Activated B cell treated with CpG ODN at 0.5 μM for 24 hours (primary cell): Measurements from ENCODE around the gene LRRC10B. TPM values are rescaled to one million over a fixed set of nuclear protein-coding genes. Genes with fewer than 3 reads are reported as not detected.

ENCODE experiments used
- ATAC-seq: fragments of 200-7000 bp; cut with Tn5 transposase; one replicate; pipeline ENCODE4 v1.10.0; 2021; ENCODE audit warnings: low read depth, mild to moderate bottlenecking, moderate library complexity
- CTCF ChIA-PET: fragments of 350-600 bp; sonication (Branson Sonifier 250); formaldehyde crosslinking; loops from one replicate; lab custom pipeline; 2021; ENCODE audit warnings: antibody characterized with exemption; lab: Charles Lee
- POLR2A ChIA-PET: fragments of 350-600 bp; sonication (Branson Sonifier 250); formaldehyde crosslinking; loops from one replicate; lab custom pipeline; 2021; ENCODE audit warnings: antibody characterized with exemption; lab: Charles Lee
- DNase-seq: peaks from one replicate; pipeline ENCODE4 v3.0.0; 2022
- H3K27ac Mint-ChIP-seq: one replicate; pipeline ENCODE4 v1.8.0; 2020; ENCODE audit warnings: mixed read lengths
- H3K27me3 Mint-ChIP-seq: one replicate; pipeline ENCODE4 v1.8.0; 2021; ENCODE audit warnings: mixed read lengths
- H3K36me3 Mint-ChIP-seq: one replicate; pipeline ENCODE4 v1.8.0; 2021; ENCODE audit warnings: low read depth, mixed read lengths
- H3K4me1 Mint-ChIP-seq: one replicate; pipeline ENCODE4 v1.8.0; 2021; ENCODE audit warnings: mixed read lengths
- H3K4me3 Mint-ChIP-seq: one replicate; pipeline ENCODE4 v1.8.0; 2020; ENCODE audit warnings: mild to moderate bottlenecking, mixed read lengths
- H3K9me3 Mint-ChIP-seq: one replicate; pipeline ENCODE4 v1.8.0; 2020; ENCODE audit warnings: mixed read lengths
- intact Hi-C: fragments of 100-400 bp; cut with micrococcal nuclease; formaldehyde crosslinking; loops from one replicate; pipeline ENCODE4 v1.15.1; 2024
- total RNA-seq: library from RNA; stranded (reverse); gene quantifications from 2 replicates; pipeline ENCODE4 v1.2.3, GENCODE V29; 2022
- TF ChIP-seq, protein P1 (sequence below): fragments of 200-600 bp; IDR thresholded peaks from one replicate; pipeline ENCODE4 v1.8.0; 2022; ENCODE audit warnings: antibody characterized with exemption, mild to moderate bottlenecking

The LRRC10B gene
- total RNA-seq, 1 donor from 2014 or later: not detected

GRCh38 chr11:61502522-61502921, 6.0 kb upstream of the LRRC10B start:
- DNase-seq (no peak), ATAC-seq (no peak)
- ChIA-PET CTCF (interaction anchor here (1.2 kb wide), 1 partner anchor 14 kb away, joined by 4 read pairs; no protein-coding TSS in a partner anchor), POLR2A (no interaction called here)
- TF ChIP-seq, protein P1, sequence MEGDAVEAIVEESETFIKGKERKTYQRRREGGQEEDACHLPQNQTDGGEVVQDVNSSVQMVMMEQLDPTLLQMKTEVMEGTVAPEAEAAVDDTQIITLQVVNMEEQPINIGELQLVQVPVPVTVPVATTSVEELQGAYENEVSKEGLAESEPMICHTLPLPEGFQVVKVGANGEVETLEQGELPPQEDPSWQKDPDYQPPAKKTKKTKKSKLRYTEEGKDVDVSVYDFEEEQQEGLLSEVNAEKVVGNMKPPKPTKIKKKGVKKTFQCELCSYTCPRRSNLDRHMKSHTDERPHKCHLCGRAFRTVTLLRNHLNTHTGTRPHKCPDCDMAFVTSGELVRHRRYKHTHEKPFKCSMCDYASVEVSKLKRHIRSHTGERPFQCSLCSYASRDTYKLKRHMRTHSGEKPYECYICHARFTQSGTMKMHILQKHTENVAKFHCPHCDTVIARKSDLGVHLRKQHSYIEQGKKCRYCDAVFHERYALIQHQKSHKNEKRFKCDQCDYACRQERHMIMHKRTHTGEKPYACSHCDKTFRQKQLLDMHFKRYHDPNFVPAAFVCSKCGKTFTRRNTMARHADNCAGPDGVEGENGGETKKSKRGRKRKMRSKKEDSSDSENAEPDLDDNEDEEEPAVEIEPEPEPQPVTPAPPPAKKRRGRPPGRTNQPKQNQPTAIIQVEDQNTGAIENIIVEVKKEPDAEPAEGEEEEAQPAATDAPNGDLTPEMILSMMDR: no peak
- intact Hi-C loops: no loop called here
- H3K9me3 Mint-ChIP-seq: no peaks in the 10 kb centered on the region
- H3K36me3 Mint-ChIP-seq: no peaks in the 10 kb centered on the region
- peaks cover 17% of the 10 kb centered on the region for H3K27me3 Mint-ChIP-seq
- no peak overlapping the region for H3K4me3 Mint-ChIP-seq
- no peak overlapping the region for H3K27ac Mint-ChIP-seq
- no peaks in the 10 kb centered on the region for H3K4me1 Mint-ChIP-seq

- intact Hi-C loops: no loop called here
- DNase-seq (no peak), ATAC-seq (no peak)
- TF ChIP-seq, protein P1: no peak
- CTCF ChIA-PET: no interaction called here
- no peaks in the 10 kb centered on the region for H3K9me3 Mint-ChIP-seq
- H3K27me3 Mint-ChIP-seq: peaks cover 24% of the 10 kb centered on the region
- H3K36me3 Mint-ChIP-seq: no peaks in the 10 kb centered on the region
- peaks cover 6% of the 10 kb centered on the region for H3K4me1 Mint-ChIP-seq
- H3K4me3 Mint-ChIP-seq: no peak overlapping the region
- POLR2A ChIA-PET: no interaction called here
- peak overlapping the region; percentile 20 for H3K27ac Mint-ChIP-seq
These were observed 5.3 kb upstream of the LRRC10B start for GRCh38 chr11:61503135-61503770.

GRCh38 chr11:61505106-61505505, 3.4 kb upstream of the LRRC10B start:
- H3K36me3 Mint-ChIP-seq: no peaks in the 10 kb centered on the region
- H3K9me3 Mint-ChIP-seq: no peaks in the 10 kb centered on the region
- intact Hi-C loops: no loop called here
- no peak for ATAC-seq
- TF ChIP-seq, protein P1: no peak
- CTCF ChIA-PET: no interaction called here
- peaks cover 10% of the 10 kb centered on the region for H3K4me1 Mint-ChIP-seq
- POLR2A ChIA-PET: no interaction called here
- no peak overlapping the region for H3K4me3 Mint-ChIP-seq
- H3K27ac Mint-ChIP-seq: no peak overlapping the region
- peaks cover 25% of the 10 kb centered on the region for H3K27me3 Mint-ChIP-seq
- no peak for DNase-seq

DNA sequence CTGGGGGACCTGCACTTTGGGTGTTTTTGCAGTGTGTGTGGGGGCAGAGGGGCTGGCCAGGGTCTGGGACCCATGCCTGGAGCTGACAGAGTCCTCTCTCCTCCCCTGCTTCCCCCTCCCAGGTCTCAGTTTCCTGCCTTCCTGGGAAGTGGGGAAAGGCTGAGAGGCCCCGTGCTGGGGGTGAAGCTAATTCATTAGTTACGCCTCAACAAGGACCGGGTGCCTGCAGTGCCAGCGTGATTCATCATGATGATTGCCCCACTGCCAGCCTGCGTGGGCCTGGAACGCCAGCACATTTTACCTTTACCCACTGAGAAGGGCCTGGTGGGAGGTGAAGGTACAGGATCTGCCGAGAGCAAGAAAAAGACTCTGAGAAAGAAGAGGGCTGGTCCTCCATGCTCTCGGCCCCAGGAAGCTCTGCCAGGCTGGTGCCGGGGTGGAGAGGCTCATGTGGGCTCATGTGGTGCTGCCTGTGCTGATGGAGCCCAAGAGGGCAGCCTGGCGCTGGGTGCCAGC, 2.9 kb upstream of the LRRC10B start:
- Mint-ChIP-seq H3K4me1 (peaks cover 10% of the 10 kb centered on the region), H3K36me3 (no peaks in the 10 kb centered on the region), H3K27me3 (peaks cover 27% of the 10 kb centered on the region), H3K27ac (no peak overlapping the region), H3K4me3 (no peak overlapping the region), H3K9me3 (no peaks in the 10 kb centered on the region)
- CTCF ChIA-PET: no interaction called here
- no peak for ATAC-seq
- intact Hi-C loops: no loop called here
- no peak for DNase-seq
- TF ChIP-seq, protein P1: no peak
- POLR2A ChIA-PET: no interaction called here

DNA sequence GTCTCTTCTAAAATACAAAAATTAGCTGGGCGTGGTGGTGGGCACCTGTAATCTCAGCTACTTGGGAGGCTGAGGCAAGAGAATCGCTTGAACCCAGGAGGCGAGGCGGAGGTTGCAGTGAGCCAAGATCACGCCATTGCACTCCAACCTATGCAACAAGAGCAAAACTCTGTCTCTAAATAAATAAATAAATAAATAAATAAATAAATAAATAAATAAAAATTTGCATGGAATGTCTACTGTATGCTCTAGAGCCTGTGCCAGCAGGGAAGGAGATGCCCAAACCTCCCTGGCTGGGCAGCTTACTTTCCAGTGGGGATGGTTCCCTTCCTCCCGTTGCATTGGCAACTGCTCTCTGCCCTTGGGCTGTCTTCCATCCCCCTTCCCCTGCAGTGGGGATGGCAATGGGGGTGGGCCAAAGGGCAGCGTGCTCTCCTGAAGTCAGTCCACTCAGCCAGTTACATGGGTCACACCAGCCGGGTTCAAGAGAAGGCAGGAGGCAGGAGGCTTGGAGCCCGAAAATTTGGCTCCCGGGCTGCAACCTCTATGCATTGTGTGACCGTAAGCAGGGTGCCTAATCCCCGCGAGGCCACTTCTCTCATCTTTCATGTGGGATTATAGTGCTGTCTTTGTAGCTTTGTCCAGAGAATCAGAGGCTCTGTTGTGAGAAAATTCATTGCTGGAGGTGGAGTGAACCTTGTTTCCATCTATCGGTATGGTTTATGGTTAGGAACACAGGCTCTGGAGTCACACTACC, 1.4 kb upstream of the LRRC10B start:
- peak overlapping the region; percentile 68 for H3K4me3 Mint-ChIP-seq
- peaks cover 37% of the 10 kb centered on the region for H3K27me3 Mint-ChIP-seq
- no peaks in the 10 kb centered on the region for H3K9me3 Mint-ChIP-seq
- no peak for ATAC-seq
- H3K36me3 Mint-ChIP-seq: no peaks in the 10 kb centered on the region
- no peak overlapping the region for H3K27ac Mint-ChIP-seq
- TF ChIP-seq, protein P1: no peak
- H3K4me1 Mint-ChIP-seq: peaks cover 10% of the 10 kb centered on the region
- intact Hi-C loops: no loop called here
- no peak for DNase-seq
- CTCF ChIA-PET: interaction anchor here (1.0 kb wide), 1 partner anchor 9 kb away, joined by 6 read pairs; no protein-coding TSS in a partner anchor
- POLR2A ChIA-PET: no interaction called here
